ENCODE data around the gene NPAS3.
"Not testable (repeated sequence)": the region's sequence is repeated elsewhere in the genome, so short reads cannot be mapped to it uniquely, and the experiment has no call there.

The NPAS3 gene

GRCh38 chr14:33081259-33081658 lies 142.6 kb downstream of the NPAS3 start:
- DNase-seq (ENCODE audit: low spot score), result no peak

- no peak for DNase-seq (ENCODE audit: low spot score)
These were observed 147.1 kb downstream of the NPAS3 start for GRCh38 chr14:33085799-33086198.

DNA sequence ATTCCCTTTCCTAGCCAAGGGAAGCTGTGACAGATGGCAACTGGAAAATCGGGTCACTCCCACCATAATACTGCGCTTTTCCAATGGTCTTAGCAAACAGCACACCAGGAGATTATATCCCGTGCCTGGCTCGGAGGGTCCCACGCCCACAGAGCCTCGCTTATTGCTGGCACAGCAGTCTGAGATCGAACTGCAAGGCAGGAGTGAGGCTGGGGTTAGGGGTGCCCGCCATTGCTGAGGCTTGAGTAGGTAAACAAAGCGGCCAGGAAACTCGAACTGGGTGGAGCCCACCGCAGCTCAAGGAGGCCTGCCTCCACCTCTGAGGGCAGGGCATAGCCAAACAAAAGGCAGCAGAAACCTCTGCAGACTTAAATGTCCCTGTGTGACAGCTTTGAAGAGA lies 149.6 kb downstream of the NPAS3 start:
- not testable (repeated sequence) for DNase-seq (ENCODE audit: low spot score)

DNA sequence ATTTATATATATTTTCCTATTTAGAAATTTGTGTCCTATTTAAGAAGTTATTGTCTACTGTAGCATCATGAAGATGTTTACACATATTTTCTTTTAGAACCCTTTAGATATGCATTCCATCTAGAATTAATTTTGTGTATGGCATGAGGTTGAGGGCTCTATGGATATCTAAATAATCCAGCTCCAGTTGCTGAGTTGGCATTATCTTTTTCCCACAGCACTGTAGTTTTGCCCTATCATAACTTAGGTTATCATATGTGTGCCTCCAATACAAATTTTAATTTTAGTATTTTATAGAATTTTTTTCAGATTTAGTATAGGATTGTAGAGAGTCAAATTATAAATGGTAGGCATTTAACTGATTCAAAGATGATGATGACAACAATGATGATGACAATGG lies 159.3 kb downstream of the NPAS3 start:
- no peak for DNase-seq (ENCODE audit: low spot score)

DNA sequence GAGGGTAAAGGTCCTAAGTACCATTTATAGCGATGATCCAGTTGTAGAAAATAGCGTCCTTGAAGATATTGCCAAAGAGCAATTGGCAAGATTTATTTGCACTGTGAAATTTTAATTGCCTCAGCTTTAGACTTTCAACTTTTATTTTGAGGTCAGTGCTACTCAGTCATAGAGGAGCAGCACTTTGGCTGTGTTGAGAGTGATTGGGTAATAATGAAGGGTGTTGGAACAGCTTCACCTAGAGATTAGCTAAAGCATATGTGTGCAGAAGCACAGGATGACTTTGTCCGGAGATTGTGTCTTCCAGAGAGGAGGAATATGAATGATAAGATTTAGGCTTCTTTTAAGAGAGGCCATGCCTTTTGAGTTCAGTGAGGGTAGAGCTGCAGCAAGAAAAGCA lies 164.8 kb downstream of the NPAS3 start:
- no peak for DNase-seq (ENCODE audit: low spot score)

- DNase-seq (ENCODE audit: low spot score), result no peak
These were observed 165.3 kb downstream of the NPAS3 start for GRCh38 chr14:33103966-33104365.

- no peak for DNase-seq (ENCODE audit: low spot score)
These were observed 172.2 kb downstream of the NPAS3 start for GRCh38 chr14:33110737-33111443.

GRCh38 chr14:33114331-33114730 lies 175.7 kb downstream of the NPAS3 start:
- no peak for DNase-seq (ENCODE audit: low spot score)

GRCh38 chr14:33118668-33119067 lies 180.0 kb downstream of the NPAS3 start:
- DNase-seq (ENCODE audit: low spot score), result no peak

GRCh38 chr14:33120341-33120740 lies 181.7 kb downstream of the NPAS3 start:
- DNase-seq (ENCODE audit: low spot score), result no peak

DNA sequence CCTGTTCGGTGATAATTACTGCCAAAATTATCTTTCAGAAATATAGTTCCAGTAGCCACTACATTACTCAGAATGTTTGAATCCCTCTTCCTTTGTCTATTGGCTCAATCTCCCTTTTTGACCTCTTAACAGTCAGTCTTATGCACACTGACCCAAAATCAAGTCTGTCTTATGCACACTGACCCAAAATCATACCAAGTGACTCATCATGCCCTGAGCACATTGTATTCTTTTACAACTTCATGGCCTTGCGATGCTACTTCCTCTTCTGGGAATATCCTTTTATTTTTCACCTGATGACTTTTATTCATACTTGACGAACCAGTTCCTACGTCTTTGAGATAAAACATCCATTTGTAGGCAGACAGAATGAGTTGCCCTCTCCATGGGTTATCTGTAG lies 182.3 kb downstream of the NPAS3 start:
- DNase-seq (ENCODE audit: low spot score), result no peak

DNA sequence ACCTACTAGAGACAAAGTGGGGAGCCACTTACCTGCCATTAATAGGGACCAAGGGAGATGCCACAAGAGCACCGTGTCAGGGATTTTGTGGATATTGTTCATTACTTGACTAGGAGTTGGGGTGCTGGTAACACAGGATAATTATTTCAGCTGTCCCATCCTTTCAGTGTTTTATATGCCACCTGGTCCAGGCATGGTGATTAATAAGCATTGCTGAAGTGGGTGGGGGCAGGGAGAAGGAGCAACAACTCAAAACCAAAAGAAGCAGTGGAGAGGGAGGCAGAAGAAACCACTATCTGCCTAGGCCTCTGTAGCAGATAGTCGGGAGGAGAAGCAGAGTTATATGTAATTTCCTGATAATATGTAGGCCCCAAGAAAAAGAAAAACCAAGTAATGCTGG lies 184.6 kb downstream of the NPAS3 start:
- DNase-seq (ENCODE audit: low spot score), result no peak

- no peak for DNase-seq (ENCODE audit: low spot score)
These were observed 187.8 kb downstream of the NPAS3 start for GRCh38 chr14:33126433-33126832.

DNA sequence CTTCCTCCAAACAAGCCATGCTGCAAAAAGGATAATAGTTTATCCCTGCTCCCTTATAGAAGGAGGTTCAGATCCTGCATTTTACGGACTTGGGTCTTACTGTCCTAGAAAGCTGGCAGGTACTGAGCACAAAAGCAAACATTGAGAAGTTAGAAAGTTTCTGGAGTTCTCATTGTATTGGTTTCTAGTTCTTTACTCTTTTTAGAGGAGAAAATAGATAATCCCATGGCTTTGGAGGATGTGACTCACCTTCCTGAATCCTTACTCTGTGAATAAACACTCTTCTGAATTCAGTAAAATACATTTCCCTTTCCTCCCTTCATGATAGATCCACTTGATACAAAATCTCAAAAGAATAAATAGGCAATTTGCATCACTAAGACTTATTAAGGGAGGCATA lies 188.9 kb downstream of the NPAS3 start:
- no peak for DNase-seq (ENCODE audit: low spot score)

GRCh38 chr14:33131801-33132200 lies 193.1 kb downstream of the NPAS3 start:
- no peak for DNase-seq (ENCODE audit: low spot score)

DNA sequence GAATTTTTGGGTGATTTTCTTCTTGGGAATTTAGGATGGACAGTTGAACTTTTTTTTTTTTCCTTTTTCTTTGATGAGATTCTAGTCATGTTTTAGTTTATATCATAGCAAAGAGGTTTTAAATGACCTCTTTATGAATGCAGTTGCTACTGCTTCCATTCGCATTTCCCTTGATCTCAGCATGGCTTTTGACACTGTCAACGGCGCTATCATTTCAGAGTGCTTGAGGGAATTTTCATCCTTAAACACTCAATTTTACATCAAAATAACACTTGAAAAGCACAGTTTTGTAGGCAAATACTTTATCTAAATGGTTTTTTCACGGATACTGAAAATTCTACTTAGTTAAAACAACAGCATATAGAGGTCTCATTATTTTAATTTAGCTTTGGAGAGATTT lies 195.5 kb downstream of the NPAS3 start:
- no peak for DNase-seq (ENCODE audit: low spot score)

- no peak for DNase-seq (ENCODE audit: low spot score)
These were observed 196.3 kb downstream of the NPAS3 start for GRCh38 chr14:33134975-33135374.

GRCh38 chr14:33150666-33151428 lies 212.2 kb downstream of the NPAS3 start:
- DNase-seq (ENCODE audit: low spot score), result no peak

DNA sequence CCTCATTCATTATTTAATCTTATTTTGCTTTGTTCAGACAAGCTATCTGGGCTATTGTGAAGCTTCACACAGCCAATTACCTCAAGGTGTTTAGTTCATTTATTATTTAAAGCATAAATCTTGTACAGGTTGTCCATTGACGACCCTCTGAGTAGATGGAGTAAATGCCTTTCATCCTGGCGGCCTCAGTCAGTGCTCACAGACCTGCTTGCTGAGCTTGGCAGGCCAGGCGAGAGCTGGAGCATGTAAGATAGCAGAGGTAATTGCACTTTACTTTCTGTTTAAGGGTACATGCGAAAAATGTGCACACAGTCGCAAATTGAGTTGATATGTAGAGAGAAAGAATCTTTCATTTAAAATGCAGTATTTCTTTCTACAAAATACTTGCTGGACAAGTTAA lies 224.4 kb downstream of the NPAS3 start:
- DNase-seq (ENCODE audit: low spot score), result no peak

GRCh38 chr14:33163600-33163999 lies 224.9 kb downstream of the NPAS3 start:
- DNase-seq (ENCODE audit: low spot score), result no peak

DNA sequence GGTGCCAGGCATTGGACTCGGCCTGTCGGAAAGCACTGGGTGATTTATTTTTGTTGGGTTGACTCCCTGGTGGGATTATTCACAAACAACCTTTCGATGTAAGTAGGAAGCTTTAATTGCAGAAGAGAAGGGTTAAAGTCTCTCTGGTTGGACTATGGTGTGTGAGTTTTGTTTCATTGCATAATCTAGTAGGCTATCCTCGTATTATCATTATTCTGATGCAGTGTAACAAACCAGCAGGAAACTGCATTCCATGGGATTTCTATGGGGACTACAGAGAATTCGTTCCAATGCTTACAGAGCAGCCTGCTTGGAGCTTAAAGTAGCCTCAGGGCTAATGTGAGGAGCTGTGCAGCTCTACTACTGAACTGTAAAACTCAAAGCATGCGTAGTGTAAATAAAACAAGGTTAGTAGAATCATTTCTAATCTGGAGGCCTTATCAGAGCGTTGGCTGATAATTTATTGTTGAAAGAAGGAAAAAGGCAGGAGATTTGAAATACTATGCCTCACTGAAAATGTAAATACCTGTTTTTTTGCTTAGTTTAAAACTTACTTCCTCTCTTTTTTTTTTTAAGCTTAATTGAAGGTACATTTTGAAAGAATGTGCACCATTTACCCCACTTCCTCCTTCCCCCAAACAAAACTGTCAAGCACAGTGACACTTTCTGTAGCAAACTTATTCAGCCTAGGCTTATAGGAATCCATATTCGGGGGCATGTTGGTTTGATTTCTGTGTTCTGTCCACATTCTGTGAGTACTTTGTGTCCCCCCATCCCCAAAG lies 226.7 kb downstream of the NPAS3 start:
- DNase-seq (ENCODE audit: low spot score), result no peak

DNA sequence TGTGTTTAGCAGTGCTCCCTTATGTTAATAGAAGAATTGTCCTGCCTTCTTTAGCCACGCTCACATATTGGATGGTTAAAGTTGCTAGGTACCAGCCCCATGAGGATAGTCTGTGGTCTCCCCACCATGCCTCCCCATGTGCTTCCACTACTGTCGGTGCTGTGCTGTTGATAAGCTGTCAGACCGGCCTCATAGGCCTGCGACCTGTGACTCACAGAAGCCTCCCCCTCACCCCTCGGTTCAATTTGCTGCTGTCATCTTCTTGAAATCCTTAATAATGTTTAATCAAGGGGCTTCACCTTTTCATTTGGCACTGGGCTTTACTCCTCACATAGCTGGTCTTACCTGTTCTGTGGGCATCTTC lies 227.2 kb downstream of the NPAS3 start:
- DNase-seq (ENCODE audit: low spot score), result no peak

- no peak for DNase-seq (ENCODE audit: low spot score)
These were observed 237.3 kb downstream of the NPAS3 start for GRCh38 chr14:33175951-33176350.

Data from NAMALWA (cell line).